Measurements from ENCODE around the gene C1QTNF3.
"Not testable (repeated sequence)": the region's sequence is repeated elsewhere in the genome, so short reads cannot be mapped to it uniquely, and the experiment has no call there.

C1QTNF3 gene

DNA sequence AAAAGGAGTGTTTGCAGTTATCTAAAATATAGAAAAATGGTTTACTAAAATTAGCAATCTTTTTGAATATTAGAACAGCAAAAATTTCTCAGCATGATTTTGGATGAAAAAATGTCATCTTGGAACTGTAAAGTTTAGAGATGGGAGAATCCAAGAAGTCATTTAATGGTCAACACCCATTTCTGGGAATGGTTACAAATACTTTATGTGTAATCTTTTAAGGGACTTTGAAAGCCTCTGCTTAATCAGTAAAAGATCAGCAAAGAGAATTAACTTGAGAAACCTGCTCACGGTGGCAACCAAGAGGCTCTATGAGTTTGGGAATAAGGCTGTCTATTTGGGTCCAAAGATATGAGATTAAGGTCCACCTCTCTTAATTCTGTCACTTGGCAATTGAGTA, 13.0 kb downstream of the C1QTNF3 start:
- H3K27ac ChIP-seq, result no peak overlapping the region
- DNase-seq (ENCODE audit: low read depth, low spot score), result no peak

DNA sequence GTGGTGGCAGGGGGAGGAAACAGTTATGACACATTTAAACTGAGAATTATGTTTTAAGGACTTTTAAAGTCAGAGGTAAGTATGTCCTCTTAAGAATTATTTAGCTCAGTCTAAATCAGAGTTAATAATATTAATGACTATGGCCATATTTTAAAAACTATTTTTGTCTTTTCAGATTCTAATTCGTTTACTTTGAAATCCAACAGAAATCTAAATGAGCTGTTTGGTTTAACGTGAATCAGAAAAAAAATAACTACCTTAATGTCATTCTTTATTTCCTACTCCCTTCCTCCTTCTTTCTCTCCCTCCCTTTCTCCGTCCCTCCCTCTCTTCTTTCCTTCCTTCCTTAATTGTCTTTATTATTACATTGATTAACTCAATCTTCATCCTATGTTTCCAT, 14.7 kb downstream of the C1QTNF3 start:
- no peak overlapping the region for H3K27ac ChIP-seq
- no peak for DNase-seq (ENCODE audit: low read depth, low spot score)

DNA sequence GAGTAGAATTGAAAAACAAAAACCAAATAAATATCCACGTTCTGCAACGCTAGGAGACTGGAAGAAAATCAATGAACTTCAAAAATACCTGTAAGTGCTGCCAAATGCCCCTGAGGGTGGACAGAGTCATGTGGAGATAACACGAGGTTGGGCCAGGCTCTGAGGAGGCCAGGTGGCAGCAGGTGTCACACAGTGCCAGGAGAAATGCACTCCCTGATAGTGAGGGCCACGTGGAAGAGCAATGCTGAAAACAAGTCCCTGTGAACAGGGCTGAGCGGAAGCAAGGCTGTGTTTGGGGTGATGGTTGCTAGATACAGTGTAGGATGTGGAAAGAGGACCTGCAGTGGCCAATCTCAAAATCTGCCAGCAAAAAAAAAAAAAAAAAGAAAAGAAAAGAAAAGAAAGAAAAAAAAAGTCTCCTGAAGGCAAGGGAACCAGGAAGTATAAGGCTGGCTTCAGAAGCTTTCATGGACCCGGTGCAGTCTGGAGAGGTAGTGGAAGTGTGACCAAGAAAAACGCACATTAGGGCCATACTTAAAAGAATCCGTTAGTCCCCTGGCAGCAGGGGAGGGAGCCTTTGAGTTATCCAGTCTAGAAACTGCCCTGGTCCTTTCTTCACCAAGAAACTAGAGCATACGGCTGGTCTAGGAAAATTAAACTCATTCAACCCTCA, 16.8 kb downstream of the C1QTNF3 start:
- DNase-seq (ENCODE audit: low read depth, low spot score), result no peak
- H3K27ac ChIP-seq, result no peak overlapping the region

DNA sequence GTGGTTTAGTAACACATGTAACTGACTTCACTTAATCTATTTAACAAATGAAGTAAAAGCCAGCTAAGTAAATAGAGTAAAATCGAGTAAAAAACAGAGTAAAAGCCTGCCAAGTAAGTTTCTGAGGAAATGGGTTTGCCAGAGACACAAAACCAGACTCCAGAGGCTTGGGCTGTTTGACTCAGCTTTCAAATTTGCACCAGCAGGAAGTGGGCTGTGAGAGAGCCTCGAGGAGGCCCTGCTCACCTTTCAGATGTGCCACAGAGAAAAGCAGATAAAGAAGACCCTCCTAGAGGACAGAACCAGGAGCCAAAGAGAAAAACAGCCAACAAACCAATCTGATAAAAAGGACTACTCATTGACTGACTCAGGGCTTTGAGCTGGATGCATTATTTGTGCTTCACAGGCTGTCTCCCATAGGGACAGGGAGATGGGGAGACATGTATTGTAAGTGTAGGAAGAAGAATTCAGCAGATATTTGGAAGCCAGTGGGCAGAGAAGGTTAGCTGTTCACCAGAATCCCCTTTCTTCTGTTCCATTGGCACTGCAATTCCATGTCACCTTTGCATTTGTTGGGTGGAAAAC, 20.8 kb downstream of the C1QTNF3 start:
- H3K27ac ChIP-seq, result peak overlapping the region; percentile 23
- no peak for DNase-seq (ENCODE audit: low read depth, low spot score)

DNA sequence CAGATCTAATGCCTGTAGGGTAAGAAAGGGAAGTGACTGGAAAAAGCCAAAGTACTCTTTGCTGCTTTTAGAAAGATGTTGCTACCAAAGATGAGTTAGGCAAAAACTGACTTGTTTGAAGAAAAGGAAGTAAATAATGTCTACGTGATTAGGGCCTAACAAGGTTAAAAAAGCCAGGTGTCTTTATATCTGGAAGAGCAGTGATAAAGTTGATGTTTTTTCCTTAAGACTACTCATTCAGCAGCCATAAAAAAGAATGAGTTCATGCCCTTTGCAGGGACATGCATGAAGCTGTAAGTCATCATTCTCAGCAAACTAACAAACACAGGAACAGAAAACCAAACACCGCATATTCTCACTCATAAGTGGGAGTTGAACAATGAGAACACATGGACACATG, 21.7 kb downstream of the C1QTNF3 start:
- H3K27ac ChIP-seq, result peak overlapping the region; percentile 23
- no peak for DNase-seq (ENCODE audit: low read depth, low spot score)

DNA sequence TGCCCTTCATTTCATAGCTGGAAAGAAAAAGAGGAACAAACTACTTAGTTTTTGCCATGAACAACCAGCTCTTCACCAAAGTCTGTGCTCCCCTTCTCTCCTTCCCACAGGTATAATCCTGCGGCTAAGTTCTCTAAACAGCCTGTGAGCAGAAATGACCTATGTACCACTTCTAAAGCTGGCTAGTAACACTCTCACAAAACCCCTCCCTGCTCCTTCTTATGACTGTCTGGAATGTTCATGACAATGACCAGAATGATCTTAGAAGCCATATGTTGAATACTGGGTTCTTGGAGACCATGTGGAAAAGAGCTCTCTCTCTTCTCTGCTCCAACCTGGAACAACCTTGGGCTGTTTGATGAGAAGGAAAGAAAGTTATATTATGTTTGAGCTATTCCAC, 22.3 kb downstream of the C1QTNF3 start:
- H3K27ac ChIP-seq, result no peak overlapping the region
- DNase-seq (ENCODE audit: low read depth, low spot score), result no peak

- no peak for DNase-seq (ENCODE audit: low read depth, low spot score)
- H3K27ac ChIP-seq, result no peak overlapping the region
Measured at GRCh38 chr5:34017254-34017653, 25.8 kb downstream of the C1QTNF3 start.

- DNase-seq (ENCODE audit: low read depth, low spot score), result no peak
- H3K27ac ChIP-seq, result no peak overlapping the region
Measured at GRCh38 chr5:34016750-34017149, 26.3 kb downstream of the C1QTNF3 start.

- no peak for DNase-seq (ENCODE audit: low read depth, low spot score)
- no peak overlapping the region for H3K27ac ChIP-seq
Measured at GRCh38 chr5:34016222-34016621, 26.8 kb downstream of the C1QTNF3 start.

DNA sequence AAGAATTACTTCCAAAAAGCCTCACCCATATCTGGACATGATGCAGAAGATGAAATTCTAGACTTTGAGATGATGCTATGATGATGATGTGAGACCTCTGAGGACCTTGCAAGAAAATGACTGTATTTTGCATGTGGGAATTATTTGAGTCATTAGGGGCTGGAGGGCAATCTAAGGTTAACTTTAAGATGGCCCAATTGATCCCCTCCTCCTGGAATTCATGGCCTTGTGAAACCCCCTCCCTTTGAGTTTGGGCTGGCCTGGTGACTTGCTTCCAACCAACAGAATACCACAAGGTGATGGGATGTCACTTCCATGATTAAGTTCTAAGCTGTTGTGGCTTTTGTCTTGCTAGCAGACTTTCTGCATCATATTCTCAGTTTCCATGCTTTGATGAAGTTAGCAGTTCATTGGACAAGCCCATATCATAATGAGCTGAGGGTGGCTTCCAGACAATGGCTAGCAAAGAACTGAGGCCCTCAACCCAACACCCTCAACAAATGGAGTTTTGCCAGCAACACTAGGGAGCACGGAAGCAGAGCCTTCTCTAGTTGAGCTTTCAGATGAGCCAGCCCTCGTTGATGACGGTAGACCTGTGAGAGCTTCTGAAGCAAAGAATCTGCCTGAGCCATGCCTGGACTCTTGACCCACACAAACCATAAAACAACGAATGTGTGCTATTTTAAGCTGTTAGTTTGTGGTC, 27.7 kb downstream of the C1QTNF3 start:
- H3K27ac ChIP-seq, result no peak overlapping the region
- no peak for DNase-seq (ENCODE audit: low read depth, low spot score)

- DNase-seq (ENCODE audit: low read depth, low spot score), result no peak
- no peak overlapping the region for H3K27ac ChIP-seq
Measured at GRCh38 chr5:34014626-34015025, 28.4 kb downstream of the C1QTNF3 start.

GRCh38 chr5:34013547-34013946, 29.5 kb downstream of the C1QTNF3 start:
- H3K27ac ChIP-seq, result peak overlapping the region; percentile 1
- DNase-seq (ENCODE audit: low read depth, low spot score), result no peak

DNA sequence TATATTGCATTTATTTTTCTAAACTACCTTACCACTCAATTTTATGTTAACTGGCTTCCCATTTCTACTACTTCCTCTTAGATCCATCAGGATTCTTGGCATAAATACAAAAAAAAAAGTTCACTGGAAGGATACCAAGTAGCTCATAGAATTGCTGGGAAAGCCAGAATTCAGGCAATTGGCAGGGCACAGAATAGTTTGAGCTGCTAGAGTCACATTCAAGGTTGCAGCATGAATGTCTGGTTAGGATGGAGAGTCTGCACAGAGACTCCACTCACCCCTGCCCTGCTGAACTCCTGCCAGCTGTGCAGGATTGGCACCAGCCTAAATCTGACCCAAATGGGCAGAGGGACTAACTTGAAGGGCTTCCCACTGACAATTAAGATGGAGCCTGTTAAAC, 30.2 kb downstream of the C1QTNF3 start:
- no peak overlapping the region for H3K27ac ChIP-seq
- DNase-seq (ENCODE audit: low read depth, low spot score), result no peak

DNA sequence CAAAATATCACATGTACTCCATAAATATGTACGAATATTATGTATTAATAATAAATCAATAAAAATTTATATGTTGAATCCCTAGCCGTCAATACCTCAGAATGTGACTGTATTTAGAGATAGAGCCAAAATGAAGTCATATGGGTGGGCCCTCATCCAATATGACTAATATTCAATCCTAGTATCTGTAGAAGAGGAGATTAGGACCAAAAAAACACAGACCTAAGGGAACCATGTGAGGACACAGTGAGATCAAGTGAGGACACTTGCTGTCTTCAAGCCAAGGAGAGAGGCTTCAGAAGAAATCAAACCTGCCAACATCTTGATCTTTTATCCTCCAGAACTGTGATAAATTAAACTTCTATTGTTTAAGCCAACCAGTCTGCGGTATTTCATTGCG, 31.5 kb downstream of the C1QTNF3 start:
- H3K27ac ChIP-seq, result no peak overlapping the region
- DNase-seq (ENCODE audit: low read depth, low spot score), result no peak

- peak overlapping the region; percentile 83 for H3K27ac ChIP-seq
- not testable (repeated sequence) for DNase-seq (ENCODE audit: low read depth, low spot score)
Measured at GRCh38 chr5:34010146-34010545, 32.9 kb downstream of the C1QTNF3 start.

GRCh38 chr5:34009610-34010009, 33.4 kb downstream of the C1QTNF3 start:
- DNase-seq (ENCODE audit: low read depth, low spot score), result no peak
- H3K27ac ChIP-seq, result peak overlapping the region; percentile 83

DNA sequence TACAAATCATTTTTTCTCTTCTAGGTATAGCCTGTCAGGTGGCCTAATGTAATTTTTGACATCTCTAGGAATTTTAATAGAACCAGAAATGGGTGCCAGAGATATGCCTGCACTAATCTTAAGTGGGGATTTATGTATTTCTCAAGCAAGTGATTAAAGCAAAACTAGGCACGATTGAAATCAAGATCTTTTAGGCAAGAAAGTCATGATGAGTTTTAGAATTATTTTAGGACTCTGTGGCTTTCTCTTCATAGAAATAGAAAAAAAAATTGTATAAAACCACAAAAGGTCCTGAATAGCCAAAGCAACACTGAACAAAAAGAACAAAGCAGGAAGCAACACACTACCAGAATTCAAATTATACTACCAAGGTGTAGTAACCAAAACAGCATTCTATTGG, 34.2 kb downstream of the C1QTNF3 start:
- DNase-seq (ENCODE audit: low read depth, low spot score), result no peak
- peak overlapping the region; percentile 83 for H3K27ac ChIP-seq

DNA sequence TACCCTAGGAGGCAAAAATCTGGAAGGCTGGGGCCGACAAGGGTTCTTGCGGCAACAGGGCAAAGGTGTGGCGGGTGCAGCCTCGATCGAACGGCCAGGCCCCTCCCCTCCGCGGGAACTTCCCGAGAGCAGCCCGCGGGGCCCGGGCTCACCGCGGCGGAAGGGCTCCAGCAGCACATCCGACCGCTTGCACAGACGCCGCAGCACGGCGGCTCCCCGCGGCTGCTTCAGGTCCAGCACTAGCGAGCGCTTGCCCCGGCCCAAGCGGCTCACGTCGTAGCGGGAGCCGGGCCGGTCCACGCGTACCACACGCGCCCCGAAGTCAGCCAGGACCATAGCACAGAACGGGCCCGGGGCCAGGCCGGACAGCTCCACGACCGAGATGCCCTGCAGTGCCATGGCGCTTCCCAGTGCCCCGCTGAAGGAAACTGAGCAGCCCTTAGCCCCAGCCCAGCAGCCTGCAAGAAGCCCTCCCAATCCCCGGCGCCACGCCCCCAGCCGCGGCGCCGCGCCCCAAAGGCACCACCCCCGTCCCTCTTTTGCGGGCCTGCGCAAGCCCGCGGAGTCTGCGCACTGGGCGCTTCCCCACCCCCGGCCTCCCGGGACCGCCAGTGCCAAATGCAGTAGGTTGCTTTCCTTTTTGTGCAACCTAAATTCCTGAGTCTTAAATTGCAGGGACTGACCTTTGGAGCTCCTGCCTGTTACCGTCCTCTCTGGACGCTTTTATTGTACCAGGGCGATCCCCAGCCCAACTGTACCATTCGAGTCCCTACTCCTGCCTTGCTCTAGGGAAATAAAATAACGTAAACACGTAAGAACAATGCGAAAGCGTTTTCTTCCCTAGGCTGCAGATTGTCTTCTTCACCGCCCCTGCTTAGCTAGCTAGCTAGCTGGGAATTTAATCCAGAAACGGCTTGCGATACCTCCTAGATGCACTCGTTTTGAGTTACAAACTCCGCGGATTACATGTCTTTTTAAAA, 35.1 kb downstream of the C1QTNF3 start, which contains the start of gene AMACR:
AMACR (minus strand) TSS at position 430 of the 980 bp plus-strand sequence; CDS start at position 399, 31 bp downstream.
- peak within 1 kb of the TSS; percentile 83 for H3K27ac ChIP-seq
- DNase-seq (ENCODE audit: low read depth, low spot score), result no peak

- H3K27ac ChIP-seq, result peak overlapping the region; percentile 83
- no peak for DNase-seq (ENCODE audit: low read depth, low spot score)
Measured at GRCh38 chr5:34007201-34007620, 35.8 kb downstream of the C1QTNF3 start.

GRCh38 chr5:34005681-34006080, 37.3 kb downstream of the C1QTNF3 start:
- no peak for DNase-seq (ENCODE audit: low read depth, low spot score)
- no peak overlapping the region for H3K27ac ChIP-seq

All from epithelial cell of prostate (primary cell).